Upper lobe of left lung (tissue), 6 donors: ENCODE data around the gene ATPAF2. TPM values are rescaled to one million over a fixed set of nuclear protein-coding genes. Genes with fewer than 3 reads are reported as not detected.

ENCODE experiments used
- ATAC-seq, 2 donors: fragments of 200-7000 bp; cut with Tn5 transposase; one replicate each; pipeline ENCODE4 v1.9.1; 2022; ENCODE audit warnings: mild to moderate bottlenecking in 2 of 2, moderate library complexity in 2 of 2; ENCODE audit not compliant: low FRiP score in 2 of 2
- DNase-seq, 2 donors: peaks; one replicate each; pipeline ENCODE4 v3.0.0-alpha.2; 2019 to 2020
- H3K27ac ChIP-seq, 4 donors: fragments of 200-600 bp; sonication (generic); one replicate each; pipeline ENCODE4 v1.5.1; 2016 to 2019
- H3K27me3 ChIP-seq, 4 donors: fragments of 200-600 bp; sonication (generic); one replicate each; pipeline ENCODE4 v1.5.1; 2017 to 2019
- H3K36me3 ChIP-seq, 4 donors: fragments of 200-600 bp; sonication (generic); one replicate each; pipeline ENCODE4 v1.5.1; 2016 to 2019
- H3K4me1 ChIP-seq, 4 donors: fragments of 200-600 bp; sonication (generic); one replicate each; pipeline ENCODE4 v1.5.1; 2018 to 2019
- H3K4me3 ChIP-seq, 4 donors: fragments of 200-600 bp; sonication (generic); one replicate each; pipeline ENCODE4 v1.5.1; 2017 to 2019; ENCODE audit warnings: mild to moderate bottlenecking in 2 of 4, moderate library complexity in 1 of 4
- H3K9me3 ChIP-seq, 4 donors: fragments of 200-600 bp; sonication (generic); one replicate each; pipeline ENCODE4 v1.5.1; 2018 to 2019
- EP300 ChIP-seq, 4 donors: sonication (generic); formaldehyde crosslinking; IDR thresholded peaks; one replicate each; pipeline ENCODE4 v1.5.1; 2017; ENCODE audit warnings: antibody characterized with exemption in 4 of 4, control low read depth in 2 of 4
- POLR2A ChIP-seq, 4 donors: fragments of 450-650 bp; IDR thresholded peaks; one replicate each; pipeline ENCODE4 v1.5.1; 2016 to 2017; ENCODE audit warnings: antibody characterized with exemption in 4 of 4, mild to moderate bottlenecking in 2 of 4
- POLR2AphosphoS5 ChIP-seq, 2 donors: sonication (generic); formaldehyde crosslinking; IDR thresholded peaks; one replicate each; pipeline ENCODE4 v1.5.1; 2017; ENCODE audit warnings: antibody characterized with exemption in 2 of 2
- WGBS, 2 donors: methylation state at CpG; one replicate each; pipeline ENCODE4 v1.1.5; 2017 to 2018; 5-methylcytosine and 5-hydroxymethylcytosine counted together
- total RNA-seq, 6 donors: library from RNA; depleted of rRNA in 4 of 6; stranded (reverse); fragments of >200 nt in 4 of 6; gene quantifications; one replicate each; pipeline versions ENCODE4 v1.1.0 to v1.2.1, GENCODE V29; 2016 to 2021
- TF ChIP-seq, protein P1 (sequence below), 6 experiments: fragments of 450-650 bp in 4 of 6; fragments of 200-600 bp in 2 of 6; sonication (generic) in 2 of 6; IDR thresholded peaks; one replicate each; pipeline ENCODE4 v1.5.1; 2016 to 2019; ENCODE audit warnings: antibody characterized with exemption in 6 of 6
- donor health status: DM: no; HTN: no; CAD: no; lungs with moderate emphysema.
- donor health status: DM: no; HTN: yes; CAD: no; lungs with severe emphysema.

Gene ATPAF2
- total RNA-seq, 6 donors from 2014 or later, result 19.2 to 68.1 (median 30.7) TPM

DNA sequence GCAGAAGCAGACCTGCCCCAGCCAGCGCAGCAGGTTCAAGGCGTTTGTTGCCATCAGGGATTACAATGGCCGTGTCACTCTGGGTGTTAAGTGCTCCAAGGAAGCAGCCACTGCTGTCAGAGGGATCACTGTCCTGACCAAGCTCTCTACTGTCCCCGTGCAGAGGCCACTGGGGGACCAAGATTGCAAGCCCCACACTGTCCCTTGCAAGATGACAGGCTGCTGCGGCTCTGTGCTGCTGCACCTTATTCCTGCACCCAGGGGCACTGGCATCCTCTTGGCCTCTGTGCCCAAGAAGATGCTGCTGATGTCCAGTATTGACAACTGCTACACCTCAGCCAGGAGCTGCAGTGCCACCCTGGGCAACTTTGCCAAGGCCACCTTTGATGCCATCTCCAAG, 27.7 kb downstream of the ATPAF2 start:
- TF ChIP-seq POLR2A (IDR thresholded peaks at IDR 0.05), result no peak
- TF ChIP-seq POLR2AphosphoS5 (IDR thresholded peaks at IDR 0.05), result no peak
- no peak for TF ChIP-seq EP300 (IDR thresholded peaks at IDR 0.05)
- TF ChIP-seq, protein P1, sequence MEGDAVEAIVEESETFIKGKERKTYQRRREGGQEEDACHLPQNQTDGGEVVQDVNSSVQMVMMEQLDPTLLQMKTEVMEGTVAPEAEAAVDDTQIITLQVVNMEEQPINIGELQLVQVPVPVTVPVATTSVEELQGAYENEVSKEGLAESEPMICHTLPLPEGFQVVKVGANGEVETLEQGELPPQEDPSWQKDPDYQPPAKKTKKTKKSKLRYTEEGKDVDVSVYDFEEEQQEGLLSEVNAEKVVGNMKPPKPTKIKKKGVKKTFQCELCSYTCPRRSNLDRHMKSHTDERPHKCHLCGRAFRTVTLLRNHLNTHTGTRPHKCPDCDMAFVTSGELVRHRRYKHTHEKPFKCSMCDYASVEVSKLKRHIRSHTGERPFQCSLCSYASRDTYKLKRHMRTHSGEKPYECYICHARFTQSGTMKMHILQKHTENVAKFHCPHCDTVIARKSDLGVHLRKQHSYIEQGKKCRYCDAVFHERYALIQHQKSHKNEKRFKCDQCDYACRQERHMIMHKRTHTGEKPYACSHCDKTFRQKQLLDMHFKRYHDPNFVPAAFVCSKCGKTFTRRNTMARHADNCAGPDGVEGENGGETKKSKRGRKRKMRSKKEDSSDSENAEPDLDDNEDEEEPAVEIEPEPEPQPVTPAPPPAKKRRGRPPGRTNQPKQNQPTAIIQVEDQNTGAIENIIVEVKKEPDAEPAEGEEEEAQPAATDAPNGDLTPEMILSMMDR (IDR thresholded peaks at IDR 0.05), result no peak
- H3K4me1 ChIP-seq, result no peaks in the 10 kb centered on the region
- DNase-seq, result no peak
- no peak overlapping the region for H3K4me3 ChIP-seq
- no peaks in the 10 kb centered on the region for H3K27me3 ChIP-seq
- H3K36me3 ChIP-seq, result peaks cover 0 to 32% (median 16%) of the 10 kb centered on the region in 4 donors
- no peaks in the 10 kb centered on the region for H3K9me3 ChIP-seq
- WGBS, 2 donors, result 89 to 92% methylated on average over 3 to 5 of the region's 5 CpGs
- H3K27ac ChIP-seq, result no peak overlapping the region
- no peak for ATAC-seq

DNA sequence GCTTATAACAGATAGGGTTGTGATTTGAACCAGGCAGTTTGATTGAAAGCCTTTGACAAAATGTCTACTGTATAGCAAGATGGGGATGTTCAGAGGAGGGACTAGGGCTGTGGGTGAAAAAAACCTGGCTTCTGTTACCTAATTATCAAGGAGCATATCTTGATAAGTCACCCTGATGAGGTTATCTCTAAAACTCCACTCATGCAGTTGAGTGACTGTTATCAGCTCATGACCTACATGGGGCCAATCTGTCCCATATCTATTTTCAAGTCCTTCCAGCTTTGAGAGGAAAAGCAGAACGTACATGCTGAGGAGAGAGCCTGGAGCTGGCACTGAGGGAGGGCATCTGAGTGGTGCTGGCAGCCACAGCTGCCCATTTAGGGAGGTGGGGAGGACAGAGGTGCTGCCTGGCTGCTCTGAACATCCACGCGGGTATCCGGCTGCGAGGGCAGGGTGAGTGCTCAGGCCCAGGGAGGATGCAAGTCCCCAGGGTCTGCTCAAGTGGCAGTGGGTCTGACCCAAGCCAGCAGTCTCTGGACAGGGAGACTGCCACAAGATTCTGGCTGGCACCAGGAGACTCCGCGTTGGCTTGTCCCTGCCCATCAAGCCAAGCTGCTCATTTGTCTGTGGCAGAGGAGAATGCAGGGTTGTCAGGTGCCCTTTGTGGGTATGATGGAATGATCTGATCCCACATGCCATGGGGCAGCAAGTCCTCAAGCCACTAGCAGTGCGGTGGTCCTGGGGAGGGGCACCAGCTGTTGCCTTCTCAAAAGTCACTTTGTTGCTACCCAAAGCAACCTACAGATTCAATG, 29.2 kb downstream of the ATPAF2 start:
- DNase-seq (no peak), ATAC-seq (no peak)
- H3K36me3 ChIP-seq, result peaks cover 0 to 19% (median 9%) of the 10 kb centered on the region in 4 donors
- H3K4me3 ChIP-seq, result no peak overlapping the region
- H3K4me1 ChIP-seq, result no peaks in the 10 kb centered on the region
- 77 to 97% methylated on average over 8 of the region's 8 CpGs for WGBS, 2 donors
- no peak for TF ChIP-seq POLR2AphosphoS5 (IDR thresholded peaks at IDR 0.05)
- TF ChIP-seq POLR2A (IDR thresholded peaks at IDR 0.05), result no peak
- TF ChIP-seq, protein P1 (IDR thresholded peaks at IDR 0.05), result no peak
- no peak for TF ChIP-seq EP300 (IDR thresholded peaks at IDR 0.05)
- H3K9me3 ChIP-seq, result no peaks in the 10 kb centered on the region
- no peaks in the 10 kb centered on the region for H3K27me3 ChIP-seq
- H3K27ac ChIP-seq, result no peak overlapping the region

DNA sequence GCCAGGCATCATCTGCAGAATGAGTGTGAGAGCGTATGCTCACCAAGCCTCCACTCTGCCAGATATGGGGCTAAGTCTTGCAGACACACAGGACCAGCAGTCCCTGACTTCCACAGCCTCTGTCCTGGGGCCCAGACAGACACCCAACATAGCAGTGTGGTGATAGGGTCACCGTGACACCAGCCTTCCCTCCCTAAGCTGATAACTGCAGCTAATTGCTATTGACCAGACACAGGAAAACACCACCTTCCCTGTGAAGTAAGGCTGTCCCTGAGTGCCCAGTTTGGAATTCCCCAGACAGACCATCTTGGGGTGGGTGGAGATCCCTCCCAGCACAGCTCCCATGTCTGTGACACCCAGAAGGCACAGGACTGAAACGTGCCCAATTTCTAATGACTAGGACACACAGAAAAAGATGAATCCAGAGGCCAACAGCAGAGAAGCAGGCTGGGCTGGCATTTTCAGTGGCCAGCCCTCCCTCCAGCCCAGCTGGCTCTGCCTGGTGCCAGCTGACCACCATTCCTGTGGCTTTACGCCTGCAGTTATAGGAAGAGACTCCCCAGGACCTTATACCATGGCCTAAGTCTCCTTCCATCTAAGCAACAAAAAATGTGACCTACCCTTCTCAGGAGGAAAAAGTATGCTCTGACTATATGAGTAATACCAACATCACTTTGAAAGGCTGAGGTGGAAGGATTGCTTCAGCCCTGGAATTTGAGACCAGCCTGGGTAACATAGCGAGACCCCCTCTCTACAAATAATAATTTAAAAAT, 30.3 kb downstream of the ATPAF2 start:
- H3K36me3 ChIP-seq, result peaks cover 0 to 22% (median 8%) of the 10 kb centered on the region in 4 donors
- no peak for DNase-seq
- no peaks in the 10 kb centered on the region for H3K4me1 ChIP-seq
- no peak overlapping the region for H3K27ac ChIP-seq
- WGBS, 2 donors, result 75 to 100% methylated on average over 2 to 5 of the region's 5 CpGs
- H3K27me3 ChIP-seq, result no peaks in the 10 kb centered on the region
- H3K4me3 ChIP-seq, result no peak overlapping the region
- H3K9me3 ChIP-seq, result no peaks in the 10 kb centered on the region
- TF ChIP-seq POLR2AphosphoS5 (IDR thresholded peaks at IDR 0.05) (no peak), POLR2A (IDR thresholded peaks at IDR 0.05) (no peak), EP300 (IDR thresholded peaks at IDR 0.05) (no peak)
- TF ChIP-seq, protein P1 (IDR thresholded peaks at IDR 0.05), result no peak
- no peak for ATAC-seq

DNA sequence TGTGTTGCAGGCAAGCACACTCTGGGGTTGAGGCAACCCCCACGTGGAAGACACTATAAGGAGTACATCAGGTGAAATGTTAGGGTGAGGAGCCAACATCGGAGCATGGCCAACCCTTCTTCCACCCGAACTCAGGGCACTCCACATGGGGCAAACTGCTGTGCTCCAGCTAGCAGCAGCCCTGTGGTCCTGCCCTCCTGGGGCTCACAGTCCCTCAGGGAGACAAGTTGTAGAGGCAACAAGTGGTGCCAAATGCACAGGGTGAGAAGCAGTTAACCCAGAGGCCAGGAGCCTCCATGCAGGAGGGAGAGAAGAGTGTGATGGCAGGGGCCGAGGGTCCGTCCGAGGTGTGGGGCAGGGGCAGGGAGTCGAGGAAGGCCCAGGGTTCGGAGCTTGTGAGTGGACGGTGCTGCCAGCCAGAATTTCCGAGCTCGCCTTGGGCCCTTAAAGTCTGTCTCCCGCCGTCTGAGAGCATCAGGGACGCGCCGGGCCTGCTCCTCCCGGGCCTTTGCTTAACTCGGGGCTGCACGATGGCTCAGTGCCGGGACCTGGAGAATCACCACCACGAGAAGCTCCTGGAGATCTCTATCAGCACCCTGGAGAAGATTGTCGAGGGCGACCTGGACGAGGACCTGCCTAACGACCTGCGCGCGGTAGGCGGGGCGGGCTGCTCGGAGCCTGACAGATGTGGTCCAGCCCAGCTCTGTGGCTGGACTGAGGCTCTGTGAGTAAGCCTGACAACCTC, 32.3 kb downstream of the ATPAF2 start:
- H3K27me3 ChIP-seq, result no peaks in the 10 kb centered on the region
- no peak for ATAC-seq
- no peak overlapping the region for H3K27ac ChIP-seq
- no peak for TF ChIP-seq POLR2AphosphoS5 (IDR thresholded peaks at IDR 0.05)
- no peak for TF ChIP-seq POLR2A (IDR thresholded peaks at IDR 0.05)
- no peak for TF ChIP-seq EP300 (IDR thresholded peaks at IDR 0.05)
- TF ChIP-seq, protein P1 (IDR thresholded peaks at IDR 0.05), result no peak
- no peaks in the 10 kb centered on the region for H3K4me1 ChIP-seq
- H3K36me3 ChIP-seq, result peaks cover 0 to 20% (median 8%) of the 10 kb centered on the region in 4 donors
- no peak overlapping the region for H3K4me3 ChIP-seq
- H3K9me3 ChIP-seq, result no peaks in the 10 kb centered on the region
- 80 to 88% methylated on average over 15 to 26 of the region's 31 CpGs for WGBS, 2 donors
- no peak for DNase-seq
